ENCODE results near the gene PDS5B.

DNA sequence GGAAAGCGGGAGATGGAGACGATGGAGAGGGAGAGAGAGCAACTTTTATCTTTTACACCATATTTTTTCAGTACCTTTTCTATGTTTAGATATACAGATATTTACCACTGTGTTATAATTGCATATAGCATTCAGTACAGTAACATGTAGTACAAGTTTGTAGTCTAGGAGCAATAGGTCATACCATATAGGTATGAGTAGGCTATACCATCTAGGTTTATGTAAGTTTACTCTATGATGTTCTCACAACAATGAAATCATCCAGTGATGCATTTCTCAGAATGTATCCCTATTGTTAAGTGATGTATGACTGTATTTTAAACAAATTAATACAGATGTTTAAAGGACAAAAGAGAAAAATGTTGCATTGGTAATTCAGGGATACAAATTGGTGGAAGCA is 136.1 kb downstream of the PDS5B start:
- TF ChIP-seq, protein P1, sequence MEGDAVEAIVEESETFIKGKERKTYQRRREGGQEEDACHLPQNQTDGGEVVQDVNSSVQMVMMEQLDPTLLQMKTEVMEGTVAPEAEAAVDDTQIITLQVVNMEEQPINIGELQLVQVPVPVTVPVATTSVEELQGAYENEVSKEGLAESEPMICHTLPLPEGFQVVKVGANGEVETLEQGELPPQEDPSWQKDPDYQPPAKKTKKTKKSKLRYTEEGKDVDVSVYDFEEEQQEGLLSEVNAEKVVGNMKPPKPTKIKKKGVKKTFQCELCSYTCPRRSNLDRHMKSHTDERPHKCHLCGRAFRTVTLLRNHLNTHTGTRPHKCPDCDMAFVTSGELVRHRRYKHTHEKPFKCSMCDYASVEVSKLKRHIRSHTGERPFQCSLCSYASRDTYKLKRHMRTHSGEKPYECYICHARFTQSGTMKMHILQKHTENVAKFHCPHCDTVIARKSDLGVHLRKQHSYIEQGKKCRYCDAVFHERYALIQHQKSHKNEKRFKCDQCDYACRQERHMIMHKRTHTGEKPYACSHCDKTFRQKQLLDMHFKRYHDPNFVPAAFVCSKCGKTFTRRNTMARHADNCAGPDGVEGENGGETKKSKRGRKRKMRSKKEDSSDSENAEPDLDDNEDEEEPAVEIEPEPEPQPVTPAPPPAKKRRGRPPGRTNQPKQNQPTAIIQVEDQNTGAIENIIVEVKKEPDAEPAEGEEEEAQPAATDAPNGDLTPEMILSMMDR (IDR thresholded peaks at IDR 0.05) = no peak
- no peak for TF ChIP-seq ZFX (IDR thresholded peaks at IDR 0.05; ENCODE audit: borderline replicate concordance)

Data from 22Rv1 (cell line).